GM03348 (cell line): ENCODE results near the gene PRSS8.
"Not testable (repeated sequence)": the region's sequence is repeated elsewhere in the genome, so short reads cannot be mapped to it uniquely, and the experiment has no call there.

Source experiments
- DNase-seq: peaks from one replicate; pipeline ENCODE4 v3.0.0; 2012; ENCODE audit warnings: low spot score

PRSS8 gene

DNA sequence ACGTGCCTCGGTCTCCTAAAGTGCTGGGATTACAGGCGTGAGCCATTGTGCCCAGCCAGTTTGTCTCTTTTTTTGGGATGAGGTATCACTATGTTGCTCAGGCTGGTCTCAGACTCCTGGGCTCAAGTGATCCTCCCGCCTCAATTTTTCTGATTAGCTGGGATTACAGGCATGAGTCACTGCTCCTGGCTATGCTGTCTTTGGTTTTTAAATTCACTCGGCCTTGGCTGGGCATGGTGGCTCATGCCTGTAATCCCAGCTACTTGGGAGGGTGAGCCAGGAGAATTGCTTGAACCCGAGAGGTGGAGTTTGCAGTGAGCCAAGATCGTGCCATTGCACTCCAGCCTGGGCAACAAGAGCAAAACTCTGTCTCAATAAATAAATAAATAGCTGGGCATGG lies 8.9 kb upstream of the PRSS8 start:
- DNase-seq = not testable (repeated sequence)

DNA sequence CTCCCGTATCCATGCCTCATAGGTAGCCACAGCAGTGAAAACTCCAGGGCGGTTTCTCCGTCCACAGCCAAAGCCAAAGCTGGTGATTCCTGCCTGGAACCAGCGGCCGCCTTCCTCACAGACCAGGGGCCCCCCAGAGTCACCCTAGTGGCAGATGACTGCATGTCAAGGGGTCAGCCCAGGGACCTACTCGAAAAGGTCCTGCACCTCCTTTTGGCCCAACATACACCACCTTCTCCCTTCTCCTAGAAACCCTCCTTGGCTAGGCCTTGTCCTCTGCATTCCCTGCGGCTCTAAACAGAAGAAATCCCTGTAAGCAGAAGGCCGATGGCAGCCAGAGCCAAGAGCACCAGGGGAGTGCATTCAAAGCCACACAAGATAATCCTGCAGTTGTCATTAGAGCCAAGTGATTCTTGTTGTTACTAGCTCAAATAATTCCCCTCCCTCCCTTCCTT lies 8.2 kb upstream of the PRSS8 start:
- no peak for DNase-seq

DNA sequence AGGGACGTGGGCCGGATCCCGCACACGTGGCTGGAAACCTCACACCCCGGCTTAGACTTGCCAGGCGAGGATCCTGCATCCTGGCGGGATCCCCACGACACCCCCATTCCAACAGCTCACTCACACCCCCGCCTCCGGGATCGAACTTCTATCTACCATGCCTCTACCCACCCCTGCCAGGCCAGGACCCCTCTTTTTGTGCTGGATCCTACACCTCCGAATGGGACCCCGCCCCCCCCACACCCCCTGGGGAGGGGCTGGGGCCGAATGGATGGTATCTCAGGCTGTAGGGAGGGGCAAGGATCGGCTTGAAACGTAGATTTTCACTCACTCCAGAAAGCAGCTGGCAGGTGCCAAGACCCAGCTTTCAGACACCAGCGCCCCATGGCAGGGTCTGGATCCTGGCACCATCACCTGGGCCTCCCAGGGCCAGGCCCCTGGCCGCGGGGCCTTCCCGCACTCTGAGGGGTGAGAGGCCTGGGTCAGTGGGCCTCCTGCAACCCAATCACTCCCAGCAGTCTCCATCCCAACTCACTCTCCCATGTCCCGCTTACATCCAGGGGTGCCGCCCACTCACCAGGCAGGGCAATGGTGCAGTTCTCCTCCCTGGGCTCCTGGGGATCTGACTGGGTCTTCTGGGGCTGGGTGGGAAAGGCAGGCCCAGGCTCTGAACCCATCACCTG lies 7.6 kb upstream of the PRSS8 start:
- DNase-seq = no peak

DNA sequence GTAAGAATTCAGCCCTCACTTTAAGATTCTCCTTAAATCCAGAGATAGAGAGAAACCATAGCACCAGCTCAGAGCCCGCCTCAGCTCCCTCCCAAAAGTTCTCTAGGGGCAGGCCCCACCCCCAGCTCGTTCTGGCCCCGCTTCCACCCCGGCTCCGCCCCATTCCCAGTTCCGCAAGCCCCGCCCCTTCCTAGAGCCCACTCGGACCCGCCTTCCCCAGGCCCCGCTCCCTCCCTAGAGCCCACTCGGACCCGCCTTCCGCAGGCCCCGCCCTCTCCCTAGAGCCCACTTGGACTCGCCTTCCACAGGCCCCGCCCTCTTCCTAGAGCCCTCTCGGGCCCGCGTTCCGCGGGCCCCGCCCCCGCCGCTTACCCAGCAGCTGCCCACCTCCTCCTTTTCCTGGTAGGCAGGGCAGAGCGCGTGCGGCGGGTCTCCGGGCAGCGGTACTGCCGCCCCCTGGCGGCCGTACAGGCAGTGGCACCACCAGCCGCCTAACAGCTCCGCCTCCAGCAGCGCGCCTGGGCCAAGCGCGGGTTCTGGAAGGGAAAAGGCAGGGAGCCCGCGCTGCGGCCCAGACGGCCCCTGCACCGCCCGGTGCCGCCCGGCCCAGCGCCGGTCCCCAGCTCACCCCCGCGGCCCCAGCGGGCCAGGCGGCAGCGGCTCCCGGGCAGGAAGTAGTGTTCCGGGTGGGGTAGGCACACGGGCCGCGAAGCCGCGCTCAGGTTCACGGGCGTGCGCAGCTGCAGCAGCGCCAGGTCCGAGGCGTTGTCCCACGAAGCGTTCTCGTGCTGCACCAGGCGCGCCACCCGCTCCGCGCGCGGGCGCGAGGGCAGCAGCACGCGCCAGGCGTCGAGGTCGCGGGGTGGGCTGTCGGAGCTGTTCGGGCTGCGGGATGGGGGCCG lies 6.8 kb upstream of the PRSS8 start:
- peak; percentile 100 for DNase-seq

DNA sequence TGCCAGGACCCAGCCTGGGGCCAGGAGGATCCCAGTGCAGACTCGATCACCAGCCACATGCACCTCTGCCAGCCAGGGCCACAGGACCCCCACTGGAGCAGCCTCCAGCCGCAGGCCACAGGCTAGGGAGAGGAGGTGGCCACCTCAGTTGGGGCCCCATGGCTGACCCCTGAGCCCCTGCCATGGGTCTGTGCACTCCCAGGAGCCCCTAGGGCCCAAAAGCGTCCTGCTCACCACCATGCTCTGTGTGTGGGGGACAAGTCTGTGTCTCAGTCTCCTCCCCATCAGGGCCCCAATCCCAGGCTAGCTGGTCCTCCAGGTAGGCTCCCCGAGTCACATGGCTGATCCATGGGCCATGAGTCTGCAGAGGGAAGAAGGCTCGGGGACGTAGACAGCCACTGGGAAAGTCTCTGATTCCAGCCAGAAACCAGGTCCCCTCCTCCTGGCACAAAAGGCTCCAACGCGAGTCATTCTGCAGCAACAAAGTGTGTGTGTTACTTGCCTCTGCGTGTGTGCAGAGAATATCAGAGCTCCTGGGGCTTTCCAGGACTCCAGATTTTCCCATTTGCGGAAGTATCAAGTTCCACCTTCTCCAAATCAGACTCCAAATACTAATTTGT lies 6.1 kb upstream of the PRSS8 start:
- peak; percentile 46 for DNase-seq

DNA sequence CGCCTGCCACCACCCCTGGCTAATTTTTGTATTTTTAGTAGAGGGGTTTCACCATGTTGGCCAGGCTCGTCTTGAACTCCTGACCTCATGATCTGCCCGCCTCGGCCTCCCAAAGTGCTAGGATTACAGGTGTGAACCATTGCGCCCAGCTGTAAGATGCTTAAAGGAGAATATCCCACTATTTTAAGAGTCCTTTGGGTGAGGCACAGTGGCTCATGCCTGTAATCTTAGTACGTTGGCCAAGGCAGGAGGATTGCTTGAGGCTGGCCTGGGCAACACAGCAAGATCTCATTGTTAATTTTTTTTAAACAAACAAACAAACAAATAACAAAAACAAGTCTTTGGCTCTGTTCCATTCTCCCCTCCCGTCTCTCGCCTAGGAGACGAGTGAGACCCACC lies 5.5 kb upstream of the PRSS8 start:
- DNase-seq = not testable (repeated sequence)

DNA sequence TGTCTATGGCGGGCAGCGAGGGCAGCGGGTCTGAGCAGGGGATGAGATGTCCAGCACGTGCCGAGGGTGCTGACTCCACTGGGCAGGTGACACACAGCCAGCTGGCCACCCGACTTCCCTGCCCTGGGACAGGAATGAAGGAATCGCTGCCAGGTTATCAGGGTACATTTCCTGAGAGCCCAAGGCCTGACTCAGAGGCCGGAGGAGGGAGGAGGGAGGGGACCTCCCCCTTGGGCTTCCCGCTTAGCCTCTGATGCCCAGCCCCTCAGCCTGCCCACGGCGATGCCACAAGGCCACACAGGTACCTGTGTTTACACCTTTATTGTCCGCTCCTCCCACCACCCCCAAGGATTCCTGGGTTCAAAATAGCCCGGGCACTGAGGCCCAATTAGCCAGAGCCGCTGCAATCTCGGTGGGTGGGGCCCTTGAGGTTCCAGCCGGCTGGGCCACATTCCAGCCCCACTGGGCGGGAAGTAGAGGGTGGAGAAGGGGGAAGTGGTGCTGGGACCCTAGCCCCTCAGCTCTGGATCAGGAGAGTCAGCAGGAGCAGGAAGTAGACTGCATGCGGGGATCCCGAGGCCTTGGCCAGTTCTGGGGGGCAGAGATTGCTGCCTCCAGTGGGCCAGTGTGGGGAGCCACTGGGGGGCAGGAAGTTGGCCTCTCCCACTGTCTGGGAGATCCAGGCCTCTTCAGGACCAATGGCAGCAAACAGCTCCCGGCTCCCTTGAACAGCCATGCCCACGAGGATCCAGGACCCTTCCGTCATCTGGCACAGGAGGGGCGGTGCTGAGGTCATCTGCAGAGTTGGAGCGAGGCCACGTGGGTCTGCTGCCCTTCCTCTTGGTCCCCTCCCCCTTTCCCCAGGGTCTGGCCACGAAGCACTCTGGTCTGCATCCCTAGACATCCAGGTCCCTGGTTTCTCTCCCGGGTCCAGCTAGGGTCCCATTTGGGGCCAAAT lies 3.4 kb upstream of the PRSS8 start:
- no peak for DNase-seq

DNA sequence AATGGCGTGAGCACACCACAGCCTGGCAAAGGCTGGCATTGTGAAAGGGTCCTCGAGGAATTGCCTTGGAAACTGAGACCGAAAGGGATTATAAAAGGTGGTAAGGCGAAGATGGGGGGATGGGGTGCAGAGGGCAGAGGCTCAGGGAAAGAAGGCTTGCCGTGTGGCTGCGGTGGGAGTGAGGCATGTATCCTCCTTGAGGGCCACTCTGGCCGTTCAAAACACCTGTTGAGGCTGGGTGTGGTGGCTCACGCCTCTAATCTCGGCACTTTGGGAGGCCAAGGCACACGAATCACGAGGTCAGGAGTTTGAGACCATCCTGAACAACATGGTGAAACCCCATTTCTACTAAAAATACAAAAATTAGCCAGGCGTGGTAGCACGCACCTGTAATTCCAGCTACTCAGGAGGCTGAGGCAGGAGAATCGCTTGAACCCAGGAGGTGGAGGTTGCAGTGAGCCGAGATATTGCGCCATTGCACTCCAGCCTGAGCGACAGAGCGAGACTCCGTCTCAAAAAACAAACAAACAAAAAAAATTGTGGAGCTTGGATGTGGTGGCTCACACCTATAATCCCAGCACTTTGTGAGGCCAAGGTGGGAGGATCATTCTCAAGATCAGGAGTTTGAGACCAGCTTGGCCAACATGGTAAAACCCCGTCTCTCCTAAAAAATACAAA lies 1.4 kb upstream of the PRSS8 start:
- DNase-seq = not testable (repeated sequence)

DNA sequence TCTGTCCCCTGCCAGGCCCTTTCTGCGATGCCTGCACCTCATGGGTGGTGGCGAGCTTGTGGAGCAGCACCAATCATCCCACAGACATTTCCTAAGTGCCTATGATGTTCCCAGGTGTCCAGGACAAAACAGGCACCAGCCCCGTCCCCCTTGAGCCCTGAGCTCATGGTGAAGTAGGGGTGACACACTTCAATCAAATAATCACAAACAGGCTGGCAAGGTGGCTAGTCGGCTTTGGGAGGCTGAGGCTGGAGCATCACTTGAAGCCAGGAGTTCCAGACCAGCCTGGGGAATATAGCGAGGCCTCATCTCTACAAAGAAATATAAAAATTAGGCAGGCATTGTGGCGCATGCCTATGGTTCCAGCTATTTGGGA lies 748 bp upstream of the PRSS8 start:
- DNase-seq = no peak

DNA sequence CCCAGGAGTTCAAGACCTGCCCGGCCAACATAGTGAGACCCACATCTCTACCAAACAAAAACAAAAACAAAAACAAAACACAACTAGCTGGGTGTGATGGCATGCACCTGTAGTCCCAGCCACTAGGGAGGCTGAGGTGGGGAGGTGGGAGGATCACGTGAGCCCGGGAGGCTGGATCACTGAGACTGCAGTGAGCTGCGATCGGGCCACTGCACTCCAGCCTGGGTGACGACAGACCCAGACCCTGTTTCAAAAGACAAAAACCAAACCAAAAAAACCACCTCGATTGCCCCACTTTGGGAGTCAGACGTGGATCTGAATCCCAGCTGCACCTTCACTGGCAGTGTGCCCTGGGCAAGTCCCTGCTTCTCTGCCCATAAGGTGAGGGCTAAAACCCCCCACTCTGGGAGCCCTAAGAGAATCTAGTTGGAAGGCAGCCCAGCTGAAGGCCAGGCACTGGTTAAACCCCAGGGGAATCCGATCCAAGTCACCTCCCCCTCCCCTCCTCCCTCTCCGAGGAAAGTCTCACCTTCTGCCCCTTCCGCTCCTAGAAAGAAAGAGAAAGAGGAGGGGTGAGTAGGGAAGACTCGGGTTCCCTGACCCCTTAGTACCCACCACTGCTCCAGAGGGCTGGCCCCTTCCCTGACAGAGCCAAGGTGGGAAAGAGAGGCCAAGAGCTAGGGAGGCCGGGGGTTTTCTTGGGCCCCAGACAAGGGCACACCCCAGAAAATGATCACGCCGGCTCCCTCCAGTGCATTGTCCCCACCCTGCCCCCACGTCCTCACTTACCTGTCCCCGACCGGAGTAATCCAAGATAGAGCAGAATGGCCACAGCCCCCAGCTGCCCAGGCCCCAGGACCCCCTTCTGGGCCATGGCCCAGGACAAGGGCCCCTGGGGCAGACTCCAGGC lies 647 bp downstream of the PRSS8 start:
- DNase-seq = no peak

DNA sequence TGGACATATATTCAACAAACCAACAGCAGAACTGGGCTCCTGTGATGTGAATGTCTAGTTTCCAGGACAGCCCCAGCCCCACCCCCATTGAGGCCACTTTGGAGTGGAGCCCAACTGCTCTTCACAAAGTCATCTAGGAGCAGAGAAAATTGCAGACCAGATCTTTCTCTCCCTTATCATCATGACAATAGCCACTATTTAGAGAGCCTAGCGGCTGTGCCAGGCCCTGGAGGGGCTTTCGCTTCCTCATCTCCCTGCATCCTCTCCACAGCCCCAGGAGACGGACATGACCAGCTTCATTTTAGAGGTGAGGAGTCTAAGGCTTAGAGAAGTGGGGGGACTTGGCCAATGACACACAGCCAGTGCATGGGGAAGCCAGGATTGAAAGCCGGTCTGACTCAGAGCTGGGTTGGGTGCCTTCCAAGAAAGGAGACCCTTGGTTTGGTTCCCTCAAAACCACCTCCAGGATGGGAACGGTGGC lies 1.4 kb downstream of the PRSS8 start:
- no peak for DNase-seq

DNA sequence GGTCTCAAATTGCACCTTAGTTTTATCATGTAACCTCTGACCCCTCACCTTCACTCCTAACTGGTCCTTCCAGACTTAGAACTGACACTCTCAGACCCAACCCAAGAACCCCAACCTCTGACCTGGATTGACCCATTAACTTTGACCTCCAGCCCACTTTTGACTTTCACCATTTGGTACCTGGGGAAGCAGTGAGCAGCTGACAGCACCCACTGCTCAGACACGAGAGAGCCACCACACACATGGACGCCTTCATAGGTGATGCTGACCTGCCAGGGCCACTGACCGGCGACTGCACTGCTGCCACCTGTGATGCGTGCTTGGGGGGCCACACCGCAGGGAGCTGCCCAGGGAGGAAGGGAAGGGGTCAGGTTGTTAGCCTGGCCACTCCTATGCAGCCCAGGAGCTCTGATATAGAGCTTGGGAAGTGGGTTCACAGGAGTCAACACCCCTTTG lies 2.5 kb downstream of the PRSS8 start:
- DNase-seq = no peak

DNA sequence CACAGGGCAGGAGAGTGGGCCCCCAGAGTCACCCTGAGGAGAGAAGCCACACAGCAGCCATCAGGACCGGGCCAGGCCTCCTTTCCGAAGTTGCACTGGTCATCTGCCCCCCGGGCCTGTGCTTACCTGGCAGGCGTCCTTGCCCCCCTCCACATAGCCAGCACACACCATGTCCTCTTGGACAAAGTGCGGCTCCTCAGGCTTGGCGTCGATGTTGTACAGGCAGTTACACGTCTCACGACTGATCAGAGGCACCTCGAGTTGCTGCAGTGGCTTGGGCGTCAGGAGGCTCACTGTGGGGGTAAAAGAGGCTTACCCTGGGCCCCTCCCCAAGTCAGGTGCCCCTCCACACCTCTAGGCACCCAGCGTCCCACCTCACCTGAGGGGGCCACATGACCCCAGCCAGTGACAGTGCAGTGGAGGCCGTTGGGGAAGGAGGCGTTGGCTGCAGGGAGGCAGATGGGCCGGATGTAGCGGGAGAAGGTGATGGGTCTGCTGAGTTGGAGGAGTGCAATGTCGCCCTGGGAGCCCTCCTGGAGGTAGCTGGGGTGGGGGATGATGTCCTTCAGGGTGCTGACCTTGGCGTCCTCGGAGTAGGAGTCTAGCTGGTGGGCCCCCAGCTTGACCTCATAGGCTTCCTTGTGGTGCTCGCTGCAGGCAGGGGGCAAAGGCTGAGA lies 3.1 kb downstream of the PRSS8 start:
- DNase-seq = no peak

DNA sequence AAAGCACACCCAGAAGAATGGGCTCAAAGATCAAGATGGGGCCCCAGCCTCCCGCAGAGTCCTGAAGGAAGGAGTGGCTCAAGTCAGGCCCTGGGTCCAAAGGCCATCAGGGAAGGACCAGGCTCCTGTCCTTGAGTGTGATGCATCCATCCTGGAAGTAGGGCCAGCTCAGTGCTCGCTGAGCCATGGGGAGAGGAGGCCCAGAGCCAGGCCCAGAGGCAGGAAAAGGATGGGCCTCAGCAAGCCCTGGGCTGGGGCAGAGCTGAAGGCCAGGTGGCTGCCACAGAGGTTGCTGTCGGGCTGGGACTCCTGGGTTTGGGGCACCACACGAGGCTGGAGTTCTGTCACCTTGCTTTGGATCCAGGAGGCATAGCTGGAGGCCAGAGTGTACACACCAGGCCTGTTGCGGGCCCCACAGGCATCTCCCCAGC lies 3.7 kb downstream of the PRSS8 start:
- no peak for DNase-seq

DNA sequence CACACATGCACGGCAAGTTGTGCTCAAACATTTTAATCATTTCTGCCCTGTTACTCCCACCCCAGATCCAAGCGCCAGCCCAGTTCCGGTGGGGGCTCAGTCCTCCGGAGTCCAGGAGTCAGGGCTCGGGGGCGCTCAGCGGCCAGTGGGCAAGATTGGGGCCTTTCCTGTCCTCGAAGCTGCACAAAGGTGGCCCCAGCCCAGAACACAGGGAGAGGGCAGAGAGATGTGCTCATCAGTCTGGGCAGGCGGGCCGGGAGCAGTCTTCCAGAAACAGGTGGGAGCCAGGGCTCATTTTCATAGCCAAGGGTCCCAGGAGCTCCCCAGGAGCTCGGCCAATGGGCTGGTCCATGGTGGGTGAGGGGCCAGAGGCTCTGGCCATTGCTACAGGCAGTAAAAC lies 4.1 kb downstream of the PRSS8 start:
- no peak for DNase-seq

DNA sequence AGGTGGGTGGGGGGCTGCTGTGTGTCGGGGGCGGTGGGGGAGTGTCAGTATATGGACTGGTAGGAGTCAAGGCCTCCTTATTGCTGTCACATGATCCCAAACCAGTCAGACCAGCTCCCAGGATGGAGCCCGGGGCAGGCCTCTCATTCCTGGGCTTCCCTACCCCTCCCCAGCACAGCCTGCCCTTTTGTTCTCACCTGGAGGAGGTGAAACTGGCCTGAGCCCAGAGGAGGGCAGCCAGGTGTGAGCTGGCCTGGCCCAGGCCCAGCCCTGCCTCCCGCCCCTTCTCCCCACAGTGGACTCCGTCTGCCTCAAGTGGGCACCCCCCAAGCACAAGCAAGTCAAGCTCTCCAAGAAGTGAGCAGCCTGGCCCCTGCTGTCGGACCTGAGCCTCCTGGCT lies 4.6 kb downstream of the PRSS8 start:
- DNase-seq = no peak

DNA sequence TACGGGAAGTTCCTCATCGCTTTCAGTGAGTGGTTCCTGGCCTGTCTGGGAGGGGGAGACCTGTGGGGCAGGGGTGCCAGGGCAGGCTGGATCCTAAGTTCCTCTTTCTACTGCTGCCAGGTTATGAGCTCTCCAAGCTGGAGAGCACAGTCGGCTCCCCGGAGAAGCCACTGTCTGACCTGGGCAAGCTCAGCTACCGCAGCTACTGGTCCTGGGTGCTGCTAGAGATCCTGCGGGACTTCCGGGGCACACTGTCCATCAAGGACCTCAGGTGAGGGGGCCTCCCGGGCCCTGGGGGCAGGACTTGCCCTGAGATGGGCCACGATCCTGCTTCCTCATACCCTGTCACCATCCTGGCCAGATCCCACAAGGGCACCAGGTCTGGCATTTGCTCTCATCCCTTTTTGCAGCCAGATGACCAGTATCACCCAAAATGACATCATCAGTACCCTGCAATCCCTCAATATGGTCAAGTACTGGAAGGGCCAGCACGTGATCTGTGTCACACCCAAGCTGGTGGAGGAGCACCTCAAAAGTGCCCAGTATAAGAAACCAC lies 5.1 kb downstream of the PRSS8 start:
- no peak for DNase-seq

DNA sequence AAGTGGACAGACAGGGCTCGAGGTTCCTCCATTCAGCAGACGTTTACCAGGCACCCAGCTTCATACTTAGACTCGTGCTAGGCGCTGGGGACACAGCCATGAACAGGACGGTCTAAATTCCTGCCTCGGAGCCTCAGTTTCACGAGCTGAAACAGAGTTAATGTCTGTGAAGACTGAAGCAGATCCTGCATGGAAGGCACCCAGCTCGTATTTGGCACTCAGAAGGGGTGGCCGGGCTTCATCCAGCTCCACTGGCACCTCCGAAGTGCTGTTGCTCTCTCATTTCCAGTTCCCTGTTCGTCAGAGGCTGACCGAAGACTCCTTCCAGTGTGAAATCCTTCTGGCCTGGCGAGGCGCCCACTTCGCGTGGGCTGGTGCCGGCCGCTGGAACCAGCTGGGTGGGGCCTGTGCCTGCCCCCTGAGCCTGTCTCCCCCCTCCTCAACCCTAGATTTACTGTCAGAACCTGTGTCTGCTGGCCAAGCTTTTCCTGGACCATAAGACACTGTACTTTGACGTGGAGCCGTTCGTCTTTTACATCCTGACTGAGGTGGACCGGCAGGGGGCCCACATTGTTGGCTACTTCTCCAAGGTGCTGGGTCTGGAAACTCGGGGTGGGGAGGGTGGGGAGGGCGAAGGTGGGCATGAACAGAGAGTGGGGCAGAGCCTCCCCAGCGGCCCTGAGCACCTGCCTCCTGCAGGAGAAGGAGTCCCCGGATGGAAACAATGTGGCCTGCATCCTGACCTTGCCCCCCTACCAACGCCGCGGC lies 5.8 kb downstream of the PRSS8 start:
- DNase-seq = no peak
